PC-3 (cell line): Measurements from ENCODE around the gene FBXO48. TPM values are rescaled to one million over a fixed set of nuclear protein-coding genes. Genes with fewer than 3 reads are reported as not detected.
"Not testable (repeated sequence)": the region's sequence is repeated elsewhere in the genome, so short reads cannot be mapped to it uniquely, and the experiment has no call there.

Source experiments
- ATAC-seq: fragments of 200-7000 bp; cut with Tn5 transposase; 2 replicates; pipeline ENCODE4 v1.9.1; 2020; ENCODE audit warnings: mild to moderate bottlenecking, moderate library complexity
- BruUV-seq: library from RNA; stranded (reverse); fragments of 400-500 nt; replicated peaks from 2 replicates; lab custom pipeline; 2021; lab: Mats Ljungman, UMichigan
- CTCF ChIA-PET: fragments of 300-600 bp; sonication (Branson Sonifier 250); formaldehyde crosslinking; loops from one replicate; lab custom pipeline; 2022; ENCODE audit warnings: antibody characterized with exemption; lab: Charles Lee
- POLR2A ChIA-PET: fragments of 300-600 bp; sonication (Branson Sonifier 250); formaldehyde crosslinking; loops from one replicate; lab custom pipeline; 2022; ENCODE audit warnings: antibody characterized with exemption; ENCODE audit not compliant: unreplicated experiment; lab: Charles Lee
- DNase-seq: peaks from one replicate; pipeline ENCODE4 v3.0.0-alpha.2; 2015
- H2AFZ ChIP-seq: fragments of 300-600 bp; sonication (generic); 2 replicates; pipeline ENCODE4 v1.6.0; 2016; ENCODE audit warnings: antibody characterized with exemption, low read length
- H3F3A ChIP-seq: fragments of 300-600 bp; sonication (generic); one replicate; pipeline ENCODE4 v1.6.0; 2017; ENCODE audit warnings: antibody characterized with exemption, low read length, control low read depth, mild to moderate bottlenecking; ENCODE audit not compliant: unreplicated experiment
- H3K27ac ChIP-seq: fragments of 300-600 bp; sonication (generic); 2 replicates; pipeline ENCODE4 v1.5.1; 2016; ENCODE audit warnings: mild to moderate bottlenecking, low read length
- H3K27me3 ChIP-seq: fragments of 300-600 bp; sonication (generic); 2 replicates; pipeline ENCODE4 v1.6.1; 2016; ENCODE audit warnings: low read length, mixed read lengths
- H3K36me3 ChIP-seq: fragments of 300-600 bp; sonication (generic); 2 replicates; pipeline ENCODE4 v1.6.1; 2016; ENCODE audit warnings: low read depth, mixed run types, low read length, mixed read lengths
- H3K4me1 ChIP-seq: fragments of 300-600 bp; sonication (generic); 2 replicates; pipeline ENCODE4 v1.5.1; 2016; ENCODE audit warnings: low read length; ENCODE audit not compliant: insufficient read depth
- H3K4me2 ChIP-seq: fragments of 300-600 bp; sonication (generic); 2 replicates; pipeline ENCODE4 v1.6.0; 2016; ENCODE audit warnings: low read length
- H3K4me3 ChIP-seq: fragments of 300-600 bp; sonication (generic); 2 replicates; pipeline ENCODE4 v1.5.1; 2016; ENCODE audit warnings: mild to moderate bottlenecking, low read length, mixed read lengths
- H3K79me2 ChIP-seq: fragments of 300-600 bp; sonication (generic); 2 replicates; pipeline ENCODE4 v1.6.1; 2017; ENCODE audit warnings: low read length, mixed read lengths
- H3K9ac ChIP-seq: fragments of 300-600 bp; sonication (generic); 2 replicates; pipeline ENCODE4 v1.6.0; 2016; ENCODE audit warnings: mild to moderate bottlenecking, low read length
- H3K9me2 ChIP-seq: fragments of 300-600 bp; sonication (generic); replicated peaks from 2 replicates; pipeline ENCODE4 v1.6.1; 2016; ENCODE audit warnings: mixed run types, low read length, mixed read lengths
- H3K9me3 ChIP-seq: fragments of 300-600 bp; sonication (generic); 2 replicates; pipeline ENCODE4 v1.6.1; 2016; ENCODE audit warnings: low read length, mixed read lengths
- H4K20me1 ChIP-seq: fragments of 300-600 bp; sonication (generic); 2 replicates; pipeline ENCODE4 v1.6.1; 2016; ENCODE audit warnings: low read length, mixed read lengths
- EZH2 ChIP-seq: fragments of 300-600 bp; sonication (generic); IDR thresholded peaks from one replicate; pipeline ENCODE4 v1.6.1; 2017; ENCODE audit warnings: antibody characterized with exemption, mild to moderate bottlenecking, low read length; ENCODE audit not compliant: unreplicated experiment
- EZH2phosphoT487 ChIP-seq: fragments of 300-600 bp; sonication (generic); IDR thresholded peaks from 2 replicates; pipeline ENCODE4 v1.6.1; 2018; ENCODE audit warnings: mild to moderate bottlenecking, antibody characterized with exemption, low read length, borderline replicate concordance
- intact Hi-C: fragments of 100-400 bp; cut with micrococcal nuclease; formaldehyde crosslinking; loops from 2 replicates; pipeline ENCODE4 v1.9.0; 2023
- total RNA-seq: library from RNA; depleted of rRNA; stranded (reverse); fragments of >200 nt; gene quantifications from 2 replicates; pipeline ENCODE4 v1.2.3, GENCODE V29; 2014
- TF ChIP-seq, protein P1 (sequence below): fragments of 300-600 bp; sonication (generic); conservative IDR thresholded peaks from 2 replicates; pipeline ENCODE4 v1.5.1; 2017; ENCODE audit warnings: antibody characterized with exemption, low read depth, mild to moderate bottlenecking, low read length

The FBXO48 gene
- total RNA-seq, 1 experiment from 2014 or later, result 0.91 TPM

DNA sequence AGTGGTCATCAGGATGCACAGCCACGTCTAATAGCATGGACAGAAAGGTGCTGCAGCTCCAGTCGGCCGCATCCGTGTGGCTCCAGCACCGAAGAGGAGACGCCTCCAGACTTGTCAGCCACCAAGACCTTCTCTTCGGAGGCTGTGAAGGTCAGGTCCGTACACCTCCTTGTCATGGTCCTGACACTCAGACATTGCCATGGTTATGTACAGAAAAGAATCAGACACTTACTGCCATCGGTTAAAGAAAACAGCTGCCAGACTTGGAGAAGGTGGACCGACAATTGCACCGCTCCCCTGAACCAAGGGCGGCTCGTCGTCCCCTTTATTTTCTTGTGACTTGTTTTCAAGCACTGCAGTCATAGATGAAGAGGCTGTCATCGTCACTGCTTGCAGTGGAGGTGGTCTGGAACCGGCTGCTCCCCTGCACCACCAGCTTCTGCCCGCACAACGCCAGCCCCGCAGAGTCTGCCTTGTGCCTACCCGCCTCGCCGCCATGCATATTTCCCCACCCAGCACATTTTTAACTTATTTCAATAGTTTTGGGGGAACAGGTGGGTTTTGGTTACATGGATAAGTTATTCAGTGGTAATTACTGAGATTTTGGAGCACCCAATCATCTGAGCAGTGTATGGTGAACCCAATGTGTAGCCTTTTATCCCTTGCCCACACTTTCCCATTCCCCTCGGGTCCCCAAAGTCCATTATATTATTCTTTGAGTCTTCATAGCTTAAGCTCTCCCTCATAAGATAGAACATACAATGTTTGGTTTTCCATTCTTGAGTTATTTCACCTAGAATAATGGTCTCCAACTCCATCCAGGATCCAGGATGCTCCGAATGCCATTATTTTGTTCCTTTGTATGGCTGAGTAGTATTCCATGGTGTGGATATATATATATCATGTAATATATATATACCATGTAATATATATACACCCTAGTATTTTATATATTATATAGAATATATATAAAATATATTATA lies 18.1 kb downstream of the FBXO48 start:
- Histone ChIP-seq H3K4me2 (no peak overlapping the region), H3F3A (no peaks in the 10 kb centered on the region), H3K9me3 (no peaks in the 10 kb centered on the region), H3K79me2 (no peaks in the 10 kb centered on the region), H3K4me1 (no peaks in the 10 kb centered on the region; the same call in 1 of the 2 replicates), H2AFZ (no peak overlapping the region), H3K9ac (no peak overlapping the region), H3K36me3 (no peaks in the 10 kb centered on the region), H3K4me3 (no peak overlapping the region), H4K20me1 (no peaks in the 10 kb centered on the region), H3K9me2 (no peaks in the 10 kb centered on the region), H3K27me3 (no peaks in the 10 kb centered on the region), H3K27ac (no peak overlapping the region)
- ChIA-PET POLR2A (no interaction called here), CTCF (no interaction called here)
- TF ChIP-seq EZH2phosphoT487, result no peak
- TF ChIP-seq EZH2, result no peak
- TF ChIP-seq, protein P1, sequence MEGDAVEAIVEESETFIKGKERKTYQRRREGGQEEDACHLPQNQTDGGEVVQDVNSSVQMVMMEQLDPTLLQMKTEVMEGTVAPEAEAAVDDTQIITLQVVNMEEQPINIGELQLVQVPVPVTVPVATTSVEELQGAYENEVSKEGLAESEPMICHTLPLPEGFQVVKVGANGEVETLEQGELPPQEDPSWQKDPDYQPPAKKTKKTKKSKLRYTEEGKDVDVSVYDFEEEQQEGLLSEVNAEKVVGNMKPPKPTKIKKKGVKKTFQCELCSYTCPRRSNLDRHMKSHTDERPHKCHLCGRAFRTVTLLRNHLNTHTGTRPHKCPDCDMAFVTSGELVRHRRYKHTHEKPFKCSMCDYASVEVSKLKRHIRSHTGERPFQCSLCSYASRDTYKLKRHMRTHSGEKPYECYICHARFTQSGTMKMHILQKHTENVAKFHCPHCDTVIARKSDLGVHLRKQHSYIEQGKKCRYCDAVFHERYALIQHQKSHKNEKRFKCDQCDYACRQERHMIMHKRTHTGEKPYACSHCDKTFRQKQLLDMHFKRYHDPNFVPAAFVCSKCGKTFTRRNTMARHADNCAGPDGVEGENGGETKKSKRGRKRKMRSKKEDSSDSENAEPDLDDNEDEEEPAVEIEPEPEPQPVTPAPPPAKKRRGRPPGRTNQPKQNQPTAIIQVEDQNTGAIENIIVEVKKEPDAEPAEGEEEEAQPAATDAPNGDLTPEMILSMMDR, result no peak
- no peak for DNase-seq
- no peak for ATAC-seq
- intact Hi-C loops, result no loop called here
- no TSS peak for BruUV-seq

DNA sequence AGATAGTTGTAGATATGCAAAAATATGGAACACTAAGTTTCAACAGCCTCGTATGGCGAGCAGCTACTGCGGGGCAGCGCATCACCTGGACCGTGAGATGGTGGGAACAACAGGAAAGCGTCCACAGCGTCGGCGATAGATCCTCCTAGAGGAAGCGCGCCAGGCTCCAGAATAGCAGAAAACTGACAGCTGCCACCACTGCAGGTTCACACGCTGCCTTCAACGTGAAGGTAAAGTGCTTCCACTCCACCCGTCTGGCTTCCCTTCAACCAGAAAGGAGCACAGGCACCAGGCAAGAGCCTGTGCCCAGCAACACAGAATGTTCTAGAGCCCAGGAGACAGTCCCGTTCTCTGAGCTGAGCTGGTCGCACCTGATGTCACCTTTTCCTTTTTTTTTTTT lies 20.0 kb downstream of the FBXO48 start:
- Histone ChIP-seq H3K9me2 (no peaks in the 10 kb centered on the region), H3F3A (no peaks in the 10 kb centered on the region), H3K27me3 (no peaks in the 10 kb centered on the region), H2AFZ (no peak overlapping the region), H3K27ac (no peak overlapping the region), H3K4me1 (no peaks in the 10 kb centered on the region), H3K4me3 (no peak overlapping the region), H3K4me2 (no peak overlapping the region), H4K20me1 (no peaks in the 10 kb centered on the region), H3K36me3 (no peaks in the 10 kb centered on the region), H3K9me3 (no peaks in the 10 kb centered on the region), H3K79me2 (no peaks in the 10 kb centered on the region), H3K9ac (no peak overlapping the region)
- ChIA-PET CTCF (no interaction called here), POLR2A (no interaction called here)
- TF ChIP-seq EZH2phosphoT487, result no peak
- TF ChIP-seq EZH2, result no peak
- TF ChIP-seq, protein P1, result no peak
- intact Hi-C loops, result no loop called here
- no peak for ATAC-seq
- DNase-seq, result no peak
- no TSS peak for BruUV-seq

DNA sequence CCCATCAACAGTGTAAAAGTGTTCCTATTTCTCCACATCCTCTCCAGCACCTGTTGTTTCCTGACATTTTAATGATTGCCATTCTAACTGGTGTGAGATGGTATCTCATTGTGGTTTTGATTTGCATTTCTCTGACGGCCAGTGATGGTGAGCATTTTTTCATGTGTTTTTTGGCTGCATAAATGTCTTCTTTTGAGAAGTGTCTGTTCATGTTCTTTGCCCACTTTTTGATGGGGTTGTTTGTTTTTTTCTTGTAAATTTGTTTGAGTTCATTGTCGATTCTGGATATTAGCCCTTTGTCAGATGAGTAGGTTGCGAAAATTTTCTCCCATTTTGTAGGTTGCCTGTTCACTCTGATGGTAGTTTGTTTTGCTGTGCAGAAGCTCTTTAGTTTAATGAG lies 20.7 kb downstream of the FBXO48 start:
- BruUV-seq, H3F3A ChIP-seq, H2AFZ ChIP-seq, H3K4me1 ChIP-seq, H3K9ac ChIP-seq, H3K79me2 ChIP-seq, H3K36me3 ChIP-seq, CTCF ChIA-PET, intact Hi-C loops, H3K27ac ChIP-seq, H4K20me1 ChIP-seq, H3K4me2 ChIP-seq, H3K9me3 ChIP-seq, H3K4me3 ChIP-seq, POLR2A ChIA-PET, H3K9me2 ChIP-seq, ATAC-seq, H3K27me3 ChIP-seq, DNase-seq: not testable (repeated sequence)
